Measurements from ENCODE around the gene CBX8. TPM values are rescaled to one million over a fixed set of nuclear protein-coding genes. Genes with fewer than 3 reads are reported as not detected.
A peak's percentile ranks its signal among the peaks of the same experiment; 100 is the strongest.

CBX8 gene
- total RNA-seq, 1 experiment from 2014 or later, result 36.6 TPM

DNA sequence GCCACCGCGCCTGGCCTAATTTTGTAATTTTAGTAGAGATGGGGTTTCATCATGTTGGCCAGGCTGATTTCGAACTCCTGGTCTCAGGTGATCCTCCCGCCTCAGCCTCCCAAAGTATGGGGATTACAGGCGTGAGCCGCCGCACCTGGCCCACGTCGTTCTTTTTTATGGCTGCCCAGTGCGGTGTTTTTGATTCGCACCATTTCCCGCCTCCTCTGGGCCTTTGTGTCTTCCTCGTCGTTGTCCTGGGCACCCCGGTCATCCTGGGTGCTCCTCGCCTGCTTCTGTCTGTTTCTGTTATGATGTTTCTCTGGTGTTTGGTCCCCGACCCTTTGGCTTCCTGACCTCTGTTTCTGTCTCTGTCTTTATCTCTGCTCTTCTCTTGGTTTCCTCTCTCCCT, 27.4 kb upstream of the CBX8 start:
- peaks cover 7% of the 10 kb centered on the region; the same call in 1 of the 2 replicates for H3K4me1 ChIP-seq
- no peak overlapping the region for H3K4me3 ChIP-seq (ENCODE audit: low read depth, low read length)
- no peaks in the 10 kb centered on the region for H3K9me3 ChIP-seq
- no peak overlapping the region for H3K27ac Mint-ChIP-seq (ENCODE audit: unreplicated experiment)
- no peaks in the 10 kb centered on the region for H3K4me1 Mint-ChIP-seq (ENCODE audit: low read depth, unreplicated experiment)
- H3K9me3 Mint-ChIP-seq (ENCODE audit: unreplicated experiment), result peaks cover 11% of the 10 kb centered on the region
- DNase-seq, result no peak
- no peaks in the 10 kb centered on the region for H3K27me3 ChIP-seq (replicated peaks; ENCODE audit: control insufficient read depth, insufficient read depth, low read length)
- ChIA-PET POLR2A (no interaction called here), CTCF (interaction anchor here (1.4 kb wide), 1 partner anchor 13 kb away, joined by 3 read pairs; no protein-coding TSS in a partner anchor)
- peaks cover 6% of the 10 kb centered on the region for H3K36me3 Mint-ChIP-seq (ENCODE audit: insufficient read depth, unreplicated experiment)
- intact Hi-C loops (cut with micrococcal nuclease; ENCODE audit: unreplicated experiment), result no loop called here
- H3K4me3 Mint-ChIP-seq (ENCODE audit: unreplicated experiment), result no peak overlapping the region
- no TSS peak for BruUV-seq (replicated peaks)
- H3K36me3 ChIP-seq (ENCODE audit: control insufficient read depth, insufficient read depth, low read length), result no peaks in the 10 kb centered on the region
- H3K27me3 Mint-ChIP-seq (ENCODE audit: insufficient read depth, unreplicated experiment), result no peaks in the 10 kb centered on the region
- TF ChIP-seq, protein P1, sequence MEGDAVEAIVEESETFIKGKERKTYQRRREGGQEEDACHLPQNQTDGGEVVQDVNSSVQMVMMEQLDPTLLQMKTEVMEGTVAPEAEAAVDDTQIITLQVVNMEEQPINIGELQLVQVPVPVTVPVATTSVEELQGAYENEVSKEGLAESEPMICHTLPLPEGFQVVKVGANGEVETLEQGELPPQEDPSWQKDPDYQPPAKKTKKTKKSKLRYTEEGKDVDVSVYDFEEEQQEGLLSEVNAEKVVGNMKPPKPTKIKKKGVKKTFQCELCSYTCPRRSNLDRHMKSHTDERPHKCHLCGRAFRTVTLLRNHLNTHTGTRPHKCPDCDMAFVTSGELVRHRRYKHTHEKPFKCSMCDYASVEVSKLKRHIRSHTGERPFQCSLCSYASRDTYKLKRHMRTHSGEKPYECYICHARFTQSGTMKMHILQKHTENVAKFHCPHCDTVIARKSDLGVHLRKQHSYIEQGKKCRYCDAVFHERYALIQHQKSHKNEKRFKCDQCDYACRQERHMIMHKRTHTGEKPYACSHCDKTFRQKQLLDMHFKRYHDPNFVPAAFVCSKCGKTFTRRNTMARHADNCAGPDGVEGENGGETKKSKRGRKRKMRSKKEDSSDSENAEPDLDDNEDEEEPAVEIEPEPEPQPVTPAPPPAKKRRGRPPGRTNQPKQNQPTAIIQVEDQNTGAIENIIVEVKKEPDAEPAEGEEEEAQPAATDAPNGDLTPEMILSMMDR (IDR thresholded peaks at IDR 0.05; ENCODE audit: insufficient read depth in 1 of 2, low read depth in 1 of 2, low read length in 1 of 2, severe bottlenecking in 1 of 2, unreplicated experiment in 1 of 2), result no peak

DNA sequence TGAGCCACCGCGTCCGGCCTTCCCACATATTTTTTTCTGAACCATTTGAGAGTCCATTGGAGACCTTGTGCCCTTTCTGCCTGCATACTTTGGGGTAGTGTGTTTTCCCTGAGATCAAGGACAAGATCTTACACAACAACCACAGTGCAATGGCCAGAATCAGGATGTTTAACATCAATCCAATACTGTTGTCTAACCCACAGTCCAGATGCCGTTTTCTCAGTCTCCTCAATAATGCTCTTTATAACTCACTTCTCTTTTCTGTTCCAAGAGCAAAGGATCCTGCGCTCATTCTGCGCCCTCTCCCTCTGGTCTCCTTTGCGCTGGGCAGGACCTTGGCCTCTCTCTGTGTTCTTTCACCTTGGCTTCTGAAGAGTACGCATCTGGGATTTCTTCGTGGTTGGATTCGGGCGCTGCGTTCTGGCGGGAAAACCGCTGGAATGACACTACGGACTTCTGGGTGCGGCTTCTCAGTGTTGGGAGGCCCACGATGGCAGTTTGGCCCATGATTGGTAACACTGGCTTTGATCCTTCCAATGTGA, 25.8 kb upstream of the CBX8 start:
- TF ChIP-seq, protein P1 (IDR thresholded peaks at IDR 0.05; ENCODE audit: insufficient read depth in 1 of 2, low read depth in 1 of 2, low read length in 1 of 2, severe bottlenecking in 1 of 2, unreplicated experiment in 1 of 2), result no peak
- no TSS peak for BruUV-seq (replicated peaks)
- intact Hi-C loops (cut with micrococcal nuclease; ENCODE audit: unreplicated experiment), result no loop called here
- H3K27ac Mint-ChIP-seq (ENCODE audit: unreplicated experiment), result peak overlapping the region; percentile 6
- H3K4me1 ChIP-seq, result peaks cover 11% of the 10 kb centered on the region; the same call in 1 of the 2 replicates
- H3K9me3 ChIP-seq, result no peaks in the 10 kb centered on the region
- H3K4me3 ChIP-seq (ENCODE audit: low read depth, low read length), result no peak overlapping the region
- no peaks in the 10 kb centered on the region for H3K27me3 ChIP-seq (replicated peaks; ENCODE audit: control insufficient read depth, insufficient read depth, low read length)
- H3K9me3 Mint-ChIP-seq (ENCODE audit: unreplicated experiment), result peaks cover 11% of the 10 kb centered on the region
- no peaks in the 10 kb centered on the region for H3K27me3 Mint-ChIP-seq (ENCODE audit: insufficient read depth, unreplicated experiment)
- ChIA-PET CTCF (interaction anchor here (0.6 kb wide), 1 partner anchor 17 kb away, joined by 4 read pairs; the partner anchor contains the start of gene CBX4), POLR2A (no interaction called here)
- peaks cover 6% of the 10 kb centered on the region for H3K36me3 Mint-ChIP-seq (ENCODE audit: insufficient read depth, unreplicated experiment)
- no peak for DNase-seq
- H3K4me1 Mint-ChIP-seq (ENCODE audit: low read depth, unreplicated experiment), result no peaks in the 10 kb centered on the region
- no peaks in the 10 kb centered on the region for H3K36me3 ChIP-seq (ENCODE audit: control insufficient read depth, insufficient read depth, low read length)
- no peak overlapping the region for H3K4me3 Mint-ChIP-seq (ENCODE audit: unreplicated experiment)

DNA sequence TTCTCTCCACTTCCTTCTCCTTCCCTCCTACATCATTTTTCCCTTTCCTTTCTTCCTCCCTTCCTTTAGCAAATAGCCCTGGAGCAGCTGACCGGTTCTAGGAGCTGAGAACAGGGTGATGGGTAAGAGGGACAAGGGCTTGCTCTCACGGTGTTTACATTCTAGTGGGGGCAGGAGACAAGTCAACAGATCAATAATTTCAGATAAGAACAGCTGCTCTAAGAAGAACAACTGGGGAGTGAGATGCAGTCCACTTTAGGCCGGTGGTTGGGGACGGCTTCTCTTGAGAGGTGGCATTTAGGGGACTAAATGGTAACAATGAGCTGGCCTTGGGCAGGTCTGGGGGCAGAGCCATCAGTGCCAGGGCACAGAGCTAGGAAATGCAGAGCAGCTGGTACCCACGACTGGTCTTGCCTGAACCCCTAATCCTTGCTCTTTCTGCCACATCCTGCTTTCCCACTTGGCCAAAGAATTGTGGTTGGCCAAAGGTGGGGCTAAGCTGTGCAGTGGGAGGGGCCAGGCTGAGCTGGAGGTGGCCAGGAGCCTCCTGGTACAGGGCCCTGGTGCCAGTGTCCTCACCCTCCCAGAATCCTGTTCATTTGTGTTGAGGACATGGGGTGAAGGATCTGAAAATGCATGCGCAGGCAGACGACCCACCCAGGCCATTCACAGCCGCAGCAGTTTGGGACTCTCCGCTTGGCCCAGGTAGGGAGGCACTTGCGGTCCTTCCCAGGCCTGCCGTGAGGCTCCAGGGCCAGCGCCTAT, 24.6 kb upstream of the CBX8 start:
- ChIA-PET CTCF (no interaction called here), POLR2A (no interaction called here)
- Histone ChIP-seq H3K36me3 (ENCODE audit: control insufficient read depth, insufficient read depth, low read length) (no peaks in the 10 kb centered on the region), H3K27me3 (replicated peaks; ENCODE audit: control insufficient read depth, insufficient read depth, low read length) (no peaks in the 10 kb centered on the region), H3K4me1 (peaks cover 11% of the 10 kb centered on the region; the same call in 1 of the 2 replicates), H3K9me3 (no peaks in the 10 kb centered on the region), H3K4me3 (ENCODE audit: low read depth, low read length) (no peak overlapping the region)
- Mint-ChIP-seq H3K36me3 (ENCODE audit: insufficient read depth, unreplicated experiment) (peaks cover 6% of the 10 kb centered on the region), H3K9me3 (ENCODE audit: unreplicated experiment) (peaks cover 11% of the 10 kb centered on the region), H3K4me1 (ENCODE audit: low read depth, unreplicated experiment) (no peaks in the 10 kb centered on the region), H3K27me3 (ENCODE audit: insufficient read depth, unreplicated experiment) (no peaks in the 10 kb centered on the region), H3K27ac (ENCODE audit: unreplicated experiment) (no peak overlapping the region), H3K4me3 (ENCODE audit: unreplicated experiment) (no peak overlapping the region)
- TF ChIP-seq, protein P1 (IDR thresholded peaks at IDR 0.05; ENCODE audit: insufficient read depth in 1 of 2, low read depth in 1 of 2, low read length in 1 of 2, severe bottlenecking in 1 of 2, unreplicated experiment in 1 of 2), result no peak
- DNase-seq, result no peak
- BruUV-seq (replicated peaks), result no TSS peak
- intact Hi-C loops (cut with micrococcal nuclease; ENCODE audit: unreplicated experiment), result no loop called here

Measured in Caco-2 (cell line).